Measurements from ENCODE around the gene ORAI1.
A peak's percentile ranks its signal among the peaks of the same experiment; 100 is the strongest.
"Not testable (repeated sequence)": the region's sequence is repeated elsewhere in the genome, so short reads cannot be mapped to it uniquely, and the experiment has no call there.

Gene ORAI1

GRCh38 chr12:121649819-121650353 lies 23.6 kb downstream of the ORAI1 start:
- no peak for DNase-seq

DNA sequence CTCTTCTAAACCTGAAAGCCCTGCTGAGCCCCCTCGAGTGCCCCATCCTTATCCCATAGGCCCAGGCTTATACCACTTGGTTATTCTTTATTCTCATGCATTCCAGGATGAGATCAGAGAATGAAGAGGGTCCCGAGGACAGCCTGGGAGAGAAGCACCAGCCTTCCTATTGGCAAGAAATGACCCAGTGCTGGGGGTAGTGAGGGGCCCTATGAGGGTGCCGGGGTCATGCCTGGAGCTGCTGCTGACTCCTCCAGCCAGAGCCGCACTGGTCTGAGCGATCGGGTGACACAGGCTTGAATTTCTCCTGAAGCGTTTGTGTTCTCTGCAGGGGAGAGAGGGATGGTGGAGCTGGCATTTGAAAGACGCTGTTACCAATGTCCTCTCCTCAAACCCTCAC lies 25.0 kb downstream of the ORAI1 start:
- no peak for DNase-seq

DNA sequence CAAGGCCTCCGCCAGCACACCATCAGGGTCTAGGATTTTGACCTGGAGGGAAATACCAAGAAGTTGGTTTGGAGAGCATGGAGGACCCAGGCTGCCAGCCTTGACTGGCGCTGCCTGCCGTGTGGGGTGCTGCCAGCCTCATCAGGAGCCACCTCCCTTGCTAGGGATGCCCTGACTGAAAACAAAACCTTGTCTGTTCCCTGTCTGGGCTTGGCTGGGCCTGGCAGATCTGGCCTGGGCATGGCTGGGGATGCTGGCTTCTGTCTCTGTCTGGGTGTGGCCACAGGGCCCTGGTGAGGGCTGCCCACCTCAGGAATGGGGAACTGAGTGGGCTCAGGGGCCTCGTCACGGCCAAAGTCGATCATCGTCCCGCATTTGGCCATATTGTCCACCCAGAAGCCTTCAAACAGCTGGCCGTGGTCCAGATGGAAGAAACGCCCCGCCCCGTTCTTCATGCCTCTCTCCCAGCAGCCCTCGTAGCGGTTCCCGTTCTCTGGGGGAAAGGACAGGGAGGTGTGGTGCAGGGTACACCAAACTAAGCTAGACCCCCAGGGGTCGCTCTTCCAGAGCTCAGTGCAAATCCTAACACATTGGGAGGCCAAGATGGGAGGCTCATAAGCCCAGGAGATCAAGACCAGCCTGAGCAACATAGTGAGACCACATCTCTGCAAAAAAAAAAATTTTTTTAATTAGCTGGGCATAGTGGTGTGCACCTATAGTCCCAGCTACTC lies 26.6 kb downstream of the ORAI1 start:
- no peak for DNase-seq

DNA sequence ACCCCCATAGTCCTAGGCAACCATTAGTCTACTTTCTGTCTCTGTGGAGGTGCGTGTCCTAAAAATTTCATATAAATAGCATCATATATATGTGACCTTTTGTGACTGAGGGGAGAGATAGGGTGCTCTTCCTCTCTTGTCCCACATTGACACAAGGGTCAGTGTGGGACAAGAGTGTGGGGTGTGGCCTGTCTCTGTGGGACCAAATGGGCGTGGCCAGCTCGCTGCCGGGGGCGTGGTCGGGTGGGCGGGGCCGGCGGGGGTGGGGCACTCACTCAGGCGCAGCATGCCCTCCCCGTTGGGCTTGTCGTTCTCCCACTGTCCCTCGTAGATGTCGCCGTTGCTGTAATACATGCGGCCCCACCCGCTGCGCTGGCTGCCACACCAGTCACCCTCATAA lies 27.7 kb downstream of the ORAI1 start:
- no peak for DNase-seq

- DNase-seq: no peak
Observed at GRCh38 chr12:121656122-121656521, 29.8 kb downstream of the ORAI1 start.

GRCh38 chr12:121657305-121658008 lies 31.1 kb downstream of the ORAI1 start:
- no peak for DNase-seq

- not testable (repeated sequence) for DNase-seq
Observed at GRCh38 chr12:121661353-121662105, 35.2 kb downstream of the ORAI1 start.

GRCh38 chr12:121663610-121663929 lies 37.2 kb downstream of the ORAI1 start:
- DNase-seq: no peak

- not testable (repeated sequence) for DNase-seq
Observed at GRCh38 chr12:121666829-121667228, 40.5 kb downstream of the ORAI1 start.

- no peak for DNase-seq
Observed at GRCh38 chr12:121668750-121669520, 42.6 kb downstream of the ORAI1 start.

GRCh38 chr12:121669521-121669900 lies 43.2 kb downstream of the ORAI1 start, which contains the start of gene MORN3:
TSS of gene MORN3 (minus strand) at chr12:121669654. CDS start at chr12:121669483, 171 bp downstream.
- no peak for DNase-seq

DNA sequence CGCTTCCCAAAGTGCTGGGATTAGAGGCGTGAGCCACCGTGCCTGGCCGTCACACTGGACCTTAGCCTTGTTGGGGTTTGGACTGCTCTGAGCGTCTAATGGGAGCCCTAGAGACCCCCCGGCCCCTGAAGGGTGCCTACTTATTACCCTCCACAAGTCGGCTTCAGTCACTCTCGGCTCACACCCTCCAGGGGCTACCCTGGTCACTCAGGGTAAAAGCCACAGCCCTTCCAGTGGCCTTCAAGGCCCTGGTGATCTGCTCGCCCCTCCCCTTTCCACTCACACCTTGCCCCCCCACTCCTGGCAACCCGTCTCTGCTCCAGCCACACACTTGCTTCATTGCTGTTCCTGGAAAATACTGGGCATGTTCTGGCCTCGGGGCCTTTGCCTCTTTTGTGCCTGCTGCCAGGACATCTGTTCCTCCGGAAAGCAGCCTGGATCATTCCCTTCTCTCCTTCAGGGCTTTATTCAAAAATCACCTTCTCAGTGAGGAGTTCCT lies 46.7 kb downstream of the ORAI1 start:
- no peak for DNase-seq

- no peak for DNase-seq
Observed at GRCh38 chr12:121676190-121676589, 49.9 kb downstream of the ORAI1 start.

GRCh38 chr12:121678305-121678704 lies 52.0 kb downstream of the ORAI1 start:
- no peak for DNase-seq

- no peak for DNase-seq
Observed at GRCh38 chr12:121678716-121679300, 52.5 kb downstream of the ORAI1 start.

DNA sequence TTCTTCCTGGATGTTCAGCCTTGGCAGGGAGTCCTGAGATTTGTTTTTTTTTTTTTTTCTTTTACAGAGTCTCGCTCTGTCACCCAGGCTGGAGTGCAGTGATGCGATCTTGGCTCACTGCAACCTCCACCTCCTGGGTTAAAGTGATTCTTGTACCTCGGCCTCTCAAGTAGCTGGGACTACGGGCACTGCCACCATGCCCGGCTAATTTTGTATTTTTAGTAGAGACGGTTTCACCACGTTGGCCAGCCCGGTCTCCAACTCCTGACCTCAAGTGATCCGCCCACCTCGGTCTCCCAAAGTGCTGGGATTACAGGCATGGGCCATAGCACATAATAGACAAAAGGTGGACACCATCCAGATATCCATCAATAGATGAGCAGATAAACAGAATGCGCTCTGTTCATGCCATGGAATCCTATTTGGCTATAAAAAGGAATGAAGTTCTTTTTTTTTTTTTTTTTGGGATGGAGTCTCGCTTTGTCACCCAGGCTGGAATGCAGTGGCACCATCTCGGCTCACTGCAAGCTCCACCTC lies 53.4 kb downstream of the ORAI1 start:
- DNase-seq: peak in 1 of 2 donors; percentile 23

DNA sequence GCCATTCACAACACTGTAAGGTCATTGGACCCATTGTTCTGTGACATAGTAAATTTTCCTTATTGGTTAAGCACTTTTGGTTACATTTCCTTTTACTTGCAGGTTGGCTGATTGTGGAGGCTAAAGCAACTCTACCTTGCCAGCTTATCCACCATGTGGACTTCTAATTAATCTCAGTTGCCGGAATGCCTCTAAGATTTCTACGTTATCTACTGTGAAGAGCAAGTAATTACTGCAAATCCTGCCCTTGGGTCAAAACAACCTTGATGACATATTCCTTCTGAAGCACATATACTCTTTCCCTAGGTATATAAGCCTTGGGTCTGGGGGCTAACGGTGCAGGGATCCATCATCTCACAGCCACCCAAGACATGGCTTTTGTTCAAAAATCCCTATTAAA lies 62.6 kb downstream of the ORAI1 start:
- DNase-seq: no peak

DNA sequence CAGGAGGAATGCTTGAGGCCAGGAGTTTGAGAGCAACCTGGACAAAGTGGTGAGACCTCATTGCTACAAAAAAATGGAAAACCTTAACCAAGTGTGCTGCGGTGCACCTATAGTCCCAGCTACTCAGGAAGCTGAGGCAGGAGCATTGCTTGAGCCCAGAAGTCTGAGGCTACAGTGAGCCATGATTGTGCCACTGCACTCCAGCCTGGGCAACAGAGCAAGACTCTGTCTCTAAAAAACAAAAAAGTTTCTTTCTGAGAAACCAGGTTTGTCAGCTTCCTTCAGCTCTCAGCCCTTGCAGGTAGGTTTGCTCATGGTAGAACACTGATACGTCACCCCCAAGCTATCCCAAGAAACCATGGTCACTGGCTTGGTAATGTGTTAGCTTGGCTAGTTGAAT lies 63.1 kb downstream of the ORAI1 start:
- no peak for DNase-seq
